GM21367 (cell line): ENCODE results near the gene MYLK2.

ENCODE experiments used
- ATAC-seq: cut with Tn5 transposase; IDR thresholded peaks from one replicate; pipeline ENCODE4 v1.9.1; 2021; ENCODE audit not compliant: unreplicated experiment

MYLK2 gene

GRCh38 chr20:31870726-31871617 is 51.8 kb downstream of the MYLK2 start:
- no peak for ATAC-seq

GRCh38 chr20:31871618-31871954 is 52.4 kb downstream of the MYLK2 start:
- no peak for ATAC-seq

- ATAC-seq, result no peak
Measured at GRCh38 chr20:31872406-31872805, 53.2 kb downstream of the MYLK2 start.

DNA sequence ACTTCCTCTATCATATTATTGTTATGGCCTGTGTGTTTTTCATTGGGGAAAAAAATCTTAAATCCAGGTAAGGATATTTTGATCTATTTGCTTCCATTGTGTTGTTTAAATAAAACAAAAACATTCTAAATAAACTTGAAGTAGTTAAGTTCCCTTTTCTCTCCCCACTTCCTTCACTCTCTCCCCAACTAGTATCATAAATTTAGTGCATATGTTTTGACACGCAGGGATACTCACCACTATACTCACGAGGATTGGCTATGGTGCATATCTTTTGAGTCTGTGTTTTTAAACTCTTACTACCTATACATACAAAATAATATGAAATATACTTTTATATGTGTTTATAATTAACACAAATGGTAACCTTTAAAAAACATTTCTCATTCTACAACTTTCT is 56.5 kb downstream of the MYLK2 start:
- ATAC-seq, result no peak

DNA sequence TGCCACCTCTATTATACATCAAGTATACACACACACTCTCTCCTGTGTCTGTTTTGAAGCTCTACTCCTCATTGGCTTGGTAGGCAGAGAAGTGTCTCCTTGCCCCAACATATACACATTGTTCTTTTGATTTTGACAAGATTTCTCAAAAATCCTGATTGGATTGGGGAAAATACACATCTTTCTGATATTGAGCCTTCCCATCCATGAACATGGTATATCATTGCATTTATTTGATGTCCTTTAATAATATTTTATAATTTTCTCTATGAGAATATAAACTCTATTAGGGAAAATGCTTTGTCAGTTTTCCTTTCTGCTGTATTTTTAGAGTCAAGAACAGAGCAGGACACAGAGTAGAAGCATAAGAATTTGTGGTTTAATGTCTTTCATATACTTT is 58.5 kb downstream of the MYLK2 start:
- ATAC-seq, result no peak

DNA sequence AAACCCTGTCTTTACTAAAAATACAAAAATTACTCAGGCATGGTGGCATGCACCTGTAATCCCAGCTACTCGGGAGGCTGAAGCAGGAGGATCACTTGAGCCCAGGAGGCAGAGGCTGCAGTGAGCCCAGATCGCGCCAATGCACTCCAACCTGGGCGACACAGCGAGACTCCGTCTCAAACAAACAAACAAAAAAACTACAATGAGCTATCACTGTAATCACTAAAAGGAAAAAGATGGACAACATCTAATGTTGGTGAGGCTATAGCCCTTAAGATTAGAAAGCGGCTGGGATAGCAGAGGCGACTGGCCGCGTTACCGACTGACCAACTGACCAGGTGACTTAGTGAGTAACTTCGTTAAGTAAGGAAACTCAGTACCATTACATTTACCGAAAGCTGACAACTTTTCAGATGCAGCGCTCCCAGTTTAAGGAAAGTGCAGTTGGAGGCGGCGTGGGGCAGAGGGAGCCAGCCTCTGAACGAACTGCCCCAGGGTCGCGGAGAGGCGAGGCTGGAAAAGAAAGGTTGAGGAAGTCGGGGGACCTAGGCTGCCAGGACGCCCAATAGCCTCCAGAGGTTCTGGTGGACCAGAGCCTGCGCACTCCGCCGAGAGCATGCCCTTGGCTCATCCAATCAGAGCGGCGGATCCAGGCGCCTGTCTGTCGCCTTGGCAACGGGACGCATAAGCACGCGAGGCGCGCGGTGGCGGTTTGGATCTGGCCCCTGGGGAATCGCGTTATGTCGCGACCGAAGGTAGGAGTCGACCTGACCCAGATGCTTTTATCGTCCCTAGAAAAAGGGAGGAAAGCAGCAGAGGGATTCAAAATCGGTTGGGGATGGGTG is 60.2 kb downstream of the MYLK2 start:
- no peak for ATAC-seq

DNA sequence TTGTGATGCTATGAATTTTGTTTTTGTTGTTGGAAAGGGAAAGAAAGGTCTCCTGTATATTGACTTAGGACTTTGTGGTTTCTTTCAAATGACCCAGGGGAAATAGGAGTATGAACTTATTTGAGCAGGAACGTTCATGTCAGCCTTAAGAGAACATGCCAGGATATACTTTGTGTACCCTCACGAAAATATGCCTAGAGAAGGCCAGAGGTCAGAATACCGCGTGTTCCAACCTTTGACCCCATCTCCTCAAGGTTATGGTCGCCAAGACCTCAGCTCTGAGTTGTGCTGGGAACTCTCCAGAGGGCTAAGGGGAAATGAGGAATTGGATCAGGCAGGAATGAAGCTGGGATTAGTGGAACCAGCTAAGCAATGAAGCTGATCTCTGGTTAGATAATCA is 62.8 kb downstream of the MYLK2 start:
- ATAC-seq, result no peak

GRCh38 chr20:31883829-31884228 is 64.7 kb downstream of the MYLK2 start:
- ATAC-seq, result no peak
